Caco-2 (cell line): Measurements from ENCODE around the gene VKORC1. TPM values are rescaled to one million over a fixed set of nuclear protein-coding genes. Genes with fewer than 3 reads are reported as not detected.

Experiments used
- BruUV-seq: library from RNA; stranded (reverse); fragments of 400-500 nt; replicated peaks from 2 replicates; lab custom pipeline; 2021; lab: Mats Ljungman, UMichigan
- CTCF ChIA-PET: fragments of 300-600 bp; sonication (Branson Sonifier 250); formaldehyde crosslinking; loops from one replicate; lab custom pipeline; 2022; ENCODE audit warnings: antibody characterized with exemption; lab: Charles Lee
- POLR2A ChIA-PET: fragments of 300-600 bp; sonication (Branson Sonifier 250); formaldehyde crosslinking; loops from one replicate; lab custom pipeline; 2022; ENCODE audit warnings: antibody characterized with exemption; lab: Charles Lee
- DNase-seq, 2 experiments: peaks; one replicate each; pipeline versions ENCODE4 v3.0.0 to v3.0.0-alpha.2; 2020 to 2022
- H3K27me3 ChIP-seq: replicated peaks from 2 replicates; pipeline ENCODE4 v1.6.0; 2011; ENCODE audit warnings: low read length; ENCODE audit not compliant: control insufficient read depth, insufficient read depth
- H3K36me3 ChIP-seq: 2 replicates; pipeline ENCODE4 v1.5.1; 2011; ENCODE audit warnings: low read length; ENCODE audit not compliant: control insufficient read depth, insufficient read depth
- H3K4me1 ChIP-seq: fragments of 250-450 bp; sonication (Bioruptor Pico); 2 replicates; pipeline ENCODE4 v1.5.1; 2020; ENCODE audit warnings: mild to moderate bottlenecking
- H3K4me3 ChIP-seq: 2 replicates; pipeline ENCODE4 v1.5.1; 2011; ENCODE audit warnings: low read depth, mild to moderate bottlenecking, control low read depth, low read length
- H3K9me3 ChIP-seq: fragments of 250-450 bp; sonication (Bioruptor Pico); 2 replicates; pipeline ENCODE4 v1.5.1; 2020; ENCODE audit warnings: mild to moderate bottlenecking, moderate library complexity
- H3K27ac Mint-ChIP-seq: one replicate; pipeline ENCODE4 v1.8.0; 2022; ENCODE audit warnings: mixed read lengths; ENCODE audit not compliant: unreplicated experiment
- H3K27me3 Mint-ChIP-seq: one replicate; pipeline ENCODE4 v1.8.0; 2022; ENCODE audit warnings: mixed read lengths; ENCODE audit not compliant: insufficient read depth, unreplicated experiment
- H3K36me3 Mint-ChIP-seq: one replicate; pipeline ENCODE4 v1.8.0; 2022; ENCODE audit warnings: mild to moderate bottlenecking, mixed read lengths; ENCODE audit not compliant: insufficient read depth, unreplicated experiment
- H3K4me1 Mint-ChIP-seq: one replicate; pipeline ENCODE4 v1.8.0; 2022; ENCODE audit warnings: low read depth, mixed read lengths; ENCODE audit not compliant: unreplicated experiment
- H3K4me3 Mint-ChIP-seq: one replicate; pipeline ENCODE4 v1.8.0; 2022; ENCODE audit warnings: mild to moderate bottlenecking, moderate library complexity, mixed read lengths; ENCODE audit not compliant: unreplicated experiment
- H3K9me3 Mint-ChIP-seq: one replicate; pipeline ENCODE4 v1.8.0; 2022; ENCODE audit warnings: mixed read lengths; ENCODE audit not compliant: unreplicated experiment
- CTCF ChIP-seq, 2 experiments: fragments of 200-600 bp in 1 of 2; IDR thresholded peaks; 1 replicate in 1 of 2; 2 replicates in 1 of 2; pipeline versions ENCODE4 v1.5.1 to v1.8.0; 2011 to 2022; ENCODE audit warnings: antibody characterized with exemption in 1 of 2, control low read depth in 1 of 2, inconsistent platforms in 1 of 2, low read depth in 1 of 2, low read length in 1 of 2, mild to moderate bottlenecking in 1 of 2, moderate library complexity in 1 of 2; ENCODE audit not compliant: insufficient read depth in 1 of 2, severe bottlenecking in 1 of 2, unreplicated experiment in 1 of 2
- intact Hi-C: fragments of 100-400 bp; cut with micrococcal nuclease; formaldehyde crosslinking; loops from one replicate; pipeline ENCODE4 v1.10.0; 2022; ENCODE audit not compliant: unreplicated experiment
- total RNA-seq: library from RNA; stranded (reverse); gene quantifications from 2 replicates; pipeline ENCODE4 v1.2.3, GENCODE V29; 2022

Gene VKORC1
- total RNA-seq, 1 experiment from 2014 or later: 61.3 TPM

- no TSS peak for BruUV-seq
- no peak for DNase-seq
- Mint-ChIP-seq H3K27ac (no peak overlapping the region), H3K4me3 (no peak overlapping the region), H3K9me3 (no peaks in the 10 kb centered on the region), H3K4me1 (peaks cover 10% of the 10 kb centered on the region), H3K36me3 (no peaks in the 10 kb centered on the region), H3K27me3 (no peaks in the 10 kb centered on the region)
- intact Hi-C loops: no loop called here
- ChIA-PET POLR2A (no interaction called here), CTCF (interaction anchor here (0.6 to 0.7 kb wide), 2 partner anchors 71 to 93 kb away, joined by 4 to 5 read pairs; no protein-coding TSS in a partner anchor)
- Histone ChIP-seq H3K4me3 (no peak overlapping the region), H3K9me3 (no peaks in the 10 kb centered on the region), H3K36me3 (no peaks in the 10 kb centered on the region), H3K27me3 (no peaks in the 10 kb centered on the region), H3K4me1 (no peaks in the 10 kb centered on the region)
- no peak for TF ChIP-seq CTCF (IDR thresholded peaks at IDR 0.05; ENCODE audit: insufficient read depth in 1 of 2, low read depth in 1 of 2, low read length in 1 of 2, severe bottlenecking in 1 of 2, unreplicated experiment in 1 of 2)
These were observed 39.0 kb downstream of the VKORC1 start for GRCh38 chr16:31055613-31056012.

GRCh38 chr16:31052114-31052513, 42.5 kb downstream of the VKORC1 start:
- ChIA-PET CTCF (no interaction called here), POLR2A (no interaction called here)
- Histone ChIP-seq H3K4me3 (no peak overlapping the region), H3K27me3 (no peaks in the 10 kb centered on the region), H3K9me3 (no peaks in the 10 kb centered on the region), H3K36me3 (no peaks in the 10 kb centered on the region), H3K4me1 (no peaks in the 10 kb centered on the region)
- peaks cover 10% of the 10 kb centered on the region for H3K4me1 Mint-ChIP-seq
- intact Hi-C loops: no loop called here
- no peak overlapping the region for H3K4me3 Mint-ChIP-seq
- H3K36me3 Mint-ChIP-seq: no peaks in the 10 kb centered on the region
- no peak for TF ChIP-seq CTCF (IDR thresholded peaks at IDR 0.05; ENCODE audit: insufficient read depth in 1 of 2, low read depth in 1 of 2, low read length in 1 of 2, severe bottlenecking in 1 of 2, unreplicated experiment in 1 of 2)
- H3K27ac Mint-ChIP-seq: no peak overlapping the region
- H3K27me3 Mint-ChIP-seq: no peaks in the 10 kb centered on the region
- DNase-seq: peak in 1 of 2 experiments; percentile 7
- no TSS peak for BruUV-seq
- no peaks in the 10 kb centered on the region for H3K9me3 Mint-ChIP-seq

GRCh38 chr16:31050280-31051030, 44.1 kb downstream of the VKORC1 start:
- no peaks in the 10 kb centered on the region for H3K4me1 ChIP-seq
- no peaks in the 10 kb centered on the region for H3K36me3 ChIP-seq
- H3K9me3 ChIP-seq: no peaks in the 10 kb centered on the region
- Mint-ChIP-seq H3K9me3 (no peaks in the 10 kb centered on the region), H3K4me1 (peaks cover 10% of the 10 kb centered on the region), H3K27me3 (no peaks in the 10 kb centered on the region), H3K4me3 (no peak overlapping the region), H3K27ac (no peak overlapping the region), H3K36me3 (peaks cover 5% of the 10 kb centered on the region)
- BruUV-seq: no TSS peak
- no peak for TF ChIP-seq CTCF (IDR thresholded peaks at IDR 0.05; ENCODE audit: insufficient read depth in 1 of 2, low read depth in 1 of 2, low read length in 1 of 2, severe bottlenecking in 1 of 2, unreplicated experiment in 1 of 2)
- no peaks in the 10 kb centered on the region for H3K27me3 ChIP-seq
- intact Hi-C loops: no loop called here
- ChIA-PET POLR2A (no interaction called here), CTCF (no interaction called here)
- H3K4me3 ChIP-seq: no peak overlapping the region
- DNase-seq: no peak
